ENCODE measurements around the gene FBXO47. TPM values are rescaled to one million over a fixed set of nuclear protein-coding genes. Genes with fewer than 3 reads are reported as not detected.

FBXO47 gene
- total and polyA plus RNA-seq, 9 of the 15 experiments (the other 6 are each of a cell fraction or from before 2014, with no cell fraction given): not detected

- TF ChIP-seq LEF1 (IDR thresholded peaks at IDR 0.05): peak; percentile 71
- peak; percentile 26; the same call in 1 of the 2 replicates for TF ChIP-seq REST (IDR thresholded peaks at IDR 0.05; ENCODE audit: borderline replicate concordance)
- no peak for TF ChIP-seq REST (CRISPR knock-in tag; IDR thresholded peaks at IDR 0.05; ENCODE audit: low read depth)
- no peak for TF ChIP-seq KAT7 (CRISPR knock-in tag; IDR thresholded peaks at IDR 0.05; ENCODE audit: borderline replicate concordance)
- TF ChIP-seq PYGO2 (tag; IDR thresholded peaks at IDR 0.05): no peak
- no peak for TF ChIP-seq MEF2D (tag; conservative IDR thresholded peaks at IDR 0.05; ENCODE audit: low read depth)
- peak; percentile 76 for TF ChIP-seq SMARCE1 (IDR thresholded peaks at IDR 0.05)
- peak; percentile 25; the same call in 1 of the 2 replicates for TF ChIP-seq NCOR1 (IDR thresholded peaks at IDR 0.05)
- TF ChIP-seq JUND (IDR thresholded peaks at IDR 0.05; ENCODE audit: borderline replicate concordance, low read depth, low read length): peak; percentile 77
- peak; percentile 65; the same call in 1 of the 3 replicates for TF ChIP-seq JUND (tag; IDR thresholded peaks at IDR 0.05; ENCODE audit: borderline replicate concordance, low read depth, low read length)
- peak; percentile 89 for TF ChIP-seq NFE2 (IDR thresholded peaks at IDR 0.05; ENCODE audit: low read depth)
- TF ChIP-seq HNRNPLL (IDR thresholded peaks at IDR 0.05; ENCODE audit: low read depth, low read length, poor library complexity, severe bottlenecking): peak; percentile 38
- no peak for TF ChIP-seq SMARCB1 (IDR thresholded peaks at IDR 0.05; ENCODE audit: insufficient read length, low read depth)
These were observed 66.1 kb downstream of the FBXO47 start (continued) for GRCh38 chr17:38900978-38901656.

All from K562 (cell line).